Astrocyte of the hippocampus (primary cell): ENCODE results near the gene UNC13C.

ENCODE experiments used
- DNase-seq: peaks from one replicate; pipeline ENCODE4 v3.0.0; 2011; ENCODE audit warnings: low read depth, low spot score

UNC13C gene

GRCh38 chr15:54638666-54639065 is 660.4 kb downstream of the UNC13C start:
- DNase-seq = no peak

GRCh38 chr15:54640873-54641272 is 662.6 kb downstream of the UNC13C start:
- no peak for DNase-seq

- DNase-seq = no peak
These were observed 666.6 kb downstream of the UNC13C start for GRCh38 chr15:54644796-54645195.

DNA sequence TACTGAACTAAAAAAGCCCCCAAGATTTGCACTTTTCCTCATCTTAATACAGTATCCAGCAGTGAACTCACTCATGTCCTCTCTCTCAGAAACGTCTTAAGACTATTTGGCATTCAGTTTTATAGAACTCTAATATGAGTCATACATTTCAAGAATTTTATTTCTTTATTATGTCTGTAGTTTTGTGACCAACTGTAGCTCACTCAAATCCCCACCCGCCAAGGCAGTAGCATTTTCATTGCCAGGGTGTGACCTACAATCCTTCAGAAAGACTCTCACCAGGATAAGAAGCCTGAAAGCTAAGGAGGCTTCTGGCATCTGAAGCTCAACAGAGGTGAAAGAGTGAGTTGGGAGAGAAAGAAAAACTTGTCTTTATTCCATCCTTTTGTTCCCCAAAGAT is 681.4 kb downstream of the UNC13C start:
- no peak for DNase-seq

GRCh38 chr15:54660356-54660755 is 682.1 kb downstream of the UNC13C start:
- DNase-seq = no peak

GRCh38 chr15:54675241-54675640 is 697.0 kb downstream of the UNC13C start:
- no peak for DNase-seq

DNA sequence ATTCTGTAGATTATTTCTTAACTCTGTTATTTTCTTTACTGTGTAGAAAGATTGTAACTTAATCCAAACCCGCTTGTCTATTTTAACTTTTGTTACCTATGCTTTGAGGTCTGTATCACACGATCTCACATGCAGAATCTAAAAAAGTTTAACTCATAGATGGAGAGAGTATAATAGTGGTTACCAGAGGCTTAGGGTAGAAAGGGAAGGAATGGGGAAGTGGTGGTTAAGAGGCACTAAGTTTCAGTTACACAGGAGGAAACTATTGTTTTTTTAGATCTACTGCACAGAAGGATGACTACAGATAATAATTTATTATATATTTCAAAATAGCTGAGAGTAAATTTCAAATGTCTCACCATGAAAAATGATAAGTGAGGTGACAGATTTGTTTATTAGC is 703.3 kb downstream of the UNC13C start:
- DNase-seq = no peak
